Uterus (tissue), 4 donors: ENCODE data around the gene OR2H1. TPM values are rescaled to one million over a fixed set of nuclear protein-coding genes. Genes with fewer than 3 reads are reported as not detected.

Experiments
- DNase-seq, 2 donors: peaks; one replicate each; pipeline ENCODE4 v3.0.0-alpha.2; 2019 to 2020
- H3K27ac ChIP-seq, 2 donors: fragments of 200-600 bp; sonication (generic); 1 replicate in 1 of 2; 2 replicates in 1 of 2; pipeline ENCODE4 v1.5.1; 2016 to 2018
- H3K27me3 ChIP-seq, 2 donors: fragments of 200-600 bp; sonication (generic); one replicate each; pipeline ENCODE4 v1.5.1; 2018 to 2019; ENCODE audit warnings: control low read depth in 1 of 2
- H3K36me3 ChIP-seq, 2 donors: fragments of 200-600 bp; sonication (generic); one replicate each; pipeline ENCODE4 v1.5.1; 2019; ENCODE audit warnings: control low read depth in 1 of 2
- H3K4me1 ChIP-seq, 2 donors: fragments of 200-600 bp; sonication (generic); one replicate each; pipeline ENCODE4 v1.5.1; 2018 to 2019; ENCODE audit warnings: control low read depth in 1 of 2
- H3K4me3 ChIP-seq, 2 donors: fragments of 200-600 bp; sonication (generic); 1 replicate in 1 of 2; 2 replicates in 1 of 2; pipeline ENCODE4 v1.5.1; 2018 to 2019; ENCODE audit warnings: mild to moderate bottlenecking in 1 of 2
- H3K9me3 ChIP-seq, 2 donors: fragments of 200-600 bp; sonication (generic); one replicate each; pipeline ENCODE4 v1.5.1; 2019; ENCODE audit warnings: control low read depth in 1 of 2
- CTCF ChIP-seq, 4 experiments: fragments of 200-600 bp in 2 of 4; fragments of 450-650 bp in 2 of 4; sonication (generic) in 2 of 4; IDR thresholded peaks; one replicate each; pipeline ENCODE4 v1.5.1; 2016 to 2019; ENCODE audit warnings: antibody characterized with exemption in 4 of 4, mild to moderate bottlenecking in 2 of 4, moderate library complexity in 1 of 4
- POLR2A ChIP-seq, 2 donors: fragments of 450-650 bp; IDR thresholded peaks; one replicate each; pipeline ENCODE4 v1.6.1; 2016; ENCODE audit warnings: antibody characterized with exemption in 2 of 2, mild to moderate bottlenecking in 1 of 2, moderate library complexity in 1 of 2
- intact Hi-C: fragments of 100-400 bp; cut with DNase I; formaldehyde crosslinking; loops from one replicate; pipeline ENCODE4 v1.15.1; 2023; ENCODE audit warnings: low total_unique reads
- total RNA-seq, 4 donors: library from RNA; depleted of rRNA in 3 of 4; stranded (reverse); fragments of >200 nt in 3 of 4; gene quantifications; one replicate each; pipeline versions ENCODE4 v1.1.0 to v1.2.4, GENCODE V29; 2014 to 2023
- donor health status: DM: yes; HTN: yes; CAD: no.

OR2H1 gene
- total RNA-seq, 4 donors from 2014 or later = not detected

DNA sequence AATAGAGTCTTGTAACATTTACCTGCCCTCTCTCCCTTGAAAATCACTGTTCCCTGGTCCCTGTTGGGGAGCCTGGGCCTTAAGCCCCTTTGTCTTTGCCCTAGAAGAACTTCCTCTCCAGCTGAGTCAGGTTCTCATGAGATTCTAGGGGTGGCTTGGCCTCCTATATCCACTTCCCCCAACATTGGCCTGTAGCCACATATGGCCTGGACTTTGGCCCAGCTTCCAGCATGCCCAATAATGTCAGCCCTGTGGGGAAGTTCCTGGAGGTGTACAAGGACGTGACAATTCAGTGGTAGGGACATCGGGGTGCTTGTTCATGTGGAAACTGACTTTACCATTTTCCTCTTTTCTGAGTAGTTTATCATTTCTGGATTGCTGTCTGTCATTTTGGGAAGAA lies 48.0 kb downstream of the OR2H1 start:
- H3K4me1 ChIP-seq = no peaks in the 10 kb centered on the region
- TF ChIP-seq CTCF (IDR thresholded peaks at IDR 0.05) (no peak), POLR2A (IDR thresholded peaks at IDR 0.05) (no peak)
- H3K36me3 ChIP-seq = no peaks in the 10 kb centered on the region
- no peak overlapping the region for H3K27ac ChIP-seq
- no peaks in the 10 kb centered on the region for H3K27me3 ChIP-seq
- intact Hi-C loops = no loop called here
- H3K9me3 ChIP-seq = no peaks in the 10 kb centered on the region
- H3K4me3 ChIP-seq = no peak overlapping the region
- DNase-seq = no peak

DNA sequence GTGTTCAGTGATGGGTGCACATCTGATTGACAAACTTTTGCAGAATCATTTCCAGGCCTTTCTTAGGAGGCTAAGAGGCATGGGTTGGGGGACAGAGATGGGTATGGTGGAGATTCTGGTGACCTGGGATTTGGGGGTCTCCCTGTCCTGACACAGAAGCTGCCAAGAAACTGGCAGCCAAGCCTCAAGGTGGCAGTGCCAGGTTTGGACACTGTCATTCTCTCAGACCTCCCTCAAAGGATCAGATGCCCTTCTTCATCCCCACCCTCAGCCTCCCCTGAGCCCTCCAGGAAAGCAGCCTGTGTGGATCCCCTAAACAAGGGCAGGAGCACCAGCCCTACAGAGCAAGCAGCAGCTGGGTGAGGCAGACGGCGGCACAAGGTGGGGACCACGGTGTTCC lies 48.9 kb downstream of the OR2H1 start:
- DNase-seq = no peak
- no peak for TF ChIP-seq CTCF (IDR thresholded peaks at IDR 0.05)
- TF ChIP-seq POLR2A (IDR thresholded peaks at IDR 0.05) = no peak
- Histone ChIP-seq H3K4me1 (no peaks in the 10 kb centered on the region), H3K4me3 (no peak overlapping the region), H3K27ac (no peak overlapping the region), H3K9me3 (no peaks in the 10 kb centered on the region), H3K27me3 (no peaks in the 10 kb centered on the region), H3K36me3 (no peaks in the 10 kb centered on the region)
- intact Hi-C loops = no loop called here

DNA sequence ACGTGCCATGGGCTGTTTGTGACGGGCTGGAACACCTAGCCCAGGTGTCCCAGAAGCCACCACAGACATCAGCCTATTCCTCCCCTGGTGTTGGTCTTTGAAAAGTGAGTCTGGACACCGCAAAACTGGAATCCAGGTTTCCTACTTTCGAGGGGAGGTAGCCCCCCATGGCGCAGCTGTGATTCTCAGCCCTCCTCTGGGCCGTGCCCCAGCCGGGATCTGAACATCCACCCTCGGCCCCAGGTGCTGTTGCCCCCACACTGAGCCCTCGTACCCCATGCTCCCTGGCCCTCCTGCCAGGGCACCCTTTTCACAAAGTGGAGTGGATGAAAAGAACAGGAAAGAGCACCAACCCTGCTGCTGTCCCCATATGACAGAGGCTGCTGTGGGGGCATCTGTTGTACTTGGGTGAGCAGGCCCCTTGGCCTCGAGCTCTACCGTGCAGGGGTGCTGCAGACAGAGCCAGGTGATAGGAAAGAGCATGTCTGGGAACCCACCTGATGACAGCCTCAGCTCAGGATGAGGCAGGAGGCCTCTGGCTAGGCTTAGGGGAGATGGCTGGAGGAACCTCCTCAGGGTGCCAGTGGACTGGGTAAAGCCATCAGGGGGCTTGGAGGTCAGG lies 49.6 kb downstream of the OR2H1 start:
- no peak for DNase-seq
- Histone ChIP-seq H3K27me3 (no peaks in the 10 kb centered on the region), H3K4me1 (no peaks in the 10 kb centered on the region), H3K9me3 (no peaks in the 10 kb centered on the region), H3K36me3 (no peaks in the 10 kb centered on the region), H3K4me3 (no peak overlapping the region), H3K27ac (no peak overlapping the region)
- intact Hi-C loops = no loop called here
- TF ChIP-seq CTCF (IDR thresholded peaks at IDR 0.05) = no peak
- TF ChIP-seq POLR2A (IDR thresholded peaks at IDR 0.05) = no peak

- no peaks in the 10 kb centered on the region for H3K27me3 ChIP-seq
- TF ChIP-seq CTCF (IDR thresholded peaks at IDR 0.05) (no peak), POLR2A (IDR thresholded peaks at IDR 0.05) (no peak)
- intact Hi-C loops = no loop called here
- no peaks in the 10 kb centered on the region for H3K36me3 ChIP-seq
- H3K4me3 ChIP-seq = no peak overlapping the region
- DNase-seq = no peak
- H3K9me3 ChIP-seq = no peaks in the 10 kb centered on the region
- H3K4me1 ChIP-seq = no peaks in the 10 kb centered on the region
- no peak overlapping the region for H3K27ac ChIP-seq
Measured at GRCh38 chr6:29507319-29507718, 50.4 kb downstream of the OR2H1 start.

DNA sequence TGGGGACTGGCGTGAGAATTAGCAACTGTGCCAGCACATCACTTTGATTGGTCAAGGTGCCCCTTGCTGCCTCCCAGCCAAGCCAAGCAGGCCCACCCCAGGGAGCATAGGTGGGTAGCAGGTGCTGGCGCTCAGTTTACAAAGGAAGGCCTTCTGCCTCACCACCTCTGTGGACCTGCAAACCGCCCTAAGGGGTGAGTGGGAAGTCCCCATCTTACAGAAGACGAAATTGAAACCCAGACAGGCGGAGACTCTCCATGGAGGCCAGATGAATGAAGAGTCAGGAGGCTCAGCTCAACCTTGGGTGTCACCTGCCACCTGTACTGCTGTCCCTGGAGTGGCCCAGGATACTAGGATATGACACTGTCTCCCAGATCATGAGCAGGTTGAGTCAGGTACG lies 52.3 kb downstream of the OR2H1 start:
- Histone ChIP-seq H3K9me3 (no peaks in the 10 kb centered on the region), H3K27me3 (no peaks in the 10 kb centered on the region), H3K4me3 (no peak overlapping the region), H3K4me1 (no peaks in the 10 kb centered on the region), H3K36me3 (no peaks in the 10 kb centered on the region), H3K27ac (no peak overlapping the region)
- no peak for DNase-seq
- intact Hi-C loops = no loop called here
- TF ChIP-seq CTCF (IDR thresholded peaks at IDR 0.05) (no peak), POLR2A (IDR thresholded peaks at IDR 0.05) (no peak)
